GM21360 (cell line): ENCODE data around the gene CNGA3.

Experiments used
- ATAC-seq: cut with Tn5 transposase; IDR thresholded peaks from one replicate; pipeline ENCODE4 v1.9.1; 2021; ENCODE audit warnings: mild to moderate bottlenecking, moderate library complexity; ENCODE audit not compliant: unreplicated experiment

The CNGA3 gene

DNA sequence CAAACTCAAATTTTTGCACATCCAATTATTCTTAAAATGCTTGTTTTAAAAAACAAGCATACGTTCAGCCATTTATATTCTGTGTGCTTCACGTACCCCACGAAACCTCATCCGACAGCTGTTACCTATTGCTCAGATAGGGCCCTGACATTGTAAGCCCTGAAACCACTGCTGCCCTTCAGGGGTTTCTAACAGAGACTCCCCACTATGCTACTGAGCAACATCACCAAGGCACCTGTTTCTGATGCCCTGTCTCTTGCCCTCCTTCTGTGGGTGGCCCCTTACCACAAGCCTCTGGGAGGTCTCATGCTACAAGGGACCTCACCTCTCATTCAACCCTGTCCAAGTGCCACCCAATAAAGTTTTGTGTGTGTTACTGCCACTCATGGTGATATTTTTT lies 18.5 kb upstream of the CNGA3 start:
- ATAC-seq: no peak

DNA sequence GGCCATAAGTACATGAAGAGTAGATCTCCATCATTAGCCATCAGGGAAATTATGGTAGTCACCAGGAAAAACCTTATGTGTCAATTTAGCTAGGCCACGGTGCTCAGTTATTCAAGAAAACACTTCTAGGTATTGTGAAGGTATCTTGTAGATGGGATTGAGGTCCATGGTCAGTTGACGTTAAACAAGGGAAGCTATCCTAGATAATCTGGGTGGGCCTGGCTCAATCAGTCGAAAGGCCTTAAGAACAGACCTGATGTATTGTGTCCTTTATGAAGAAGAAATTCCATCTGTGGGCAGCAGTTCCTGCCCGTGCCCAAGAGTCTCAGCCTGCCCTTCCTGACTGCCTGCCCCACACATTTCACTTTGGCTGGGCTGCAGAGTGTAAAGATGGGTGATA lies 16.7 kb upstream of the CNGA3 start:
- ATAC-seq: no peak

DNA sequence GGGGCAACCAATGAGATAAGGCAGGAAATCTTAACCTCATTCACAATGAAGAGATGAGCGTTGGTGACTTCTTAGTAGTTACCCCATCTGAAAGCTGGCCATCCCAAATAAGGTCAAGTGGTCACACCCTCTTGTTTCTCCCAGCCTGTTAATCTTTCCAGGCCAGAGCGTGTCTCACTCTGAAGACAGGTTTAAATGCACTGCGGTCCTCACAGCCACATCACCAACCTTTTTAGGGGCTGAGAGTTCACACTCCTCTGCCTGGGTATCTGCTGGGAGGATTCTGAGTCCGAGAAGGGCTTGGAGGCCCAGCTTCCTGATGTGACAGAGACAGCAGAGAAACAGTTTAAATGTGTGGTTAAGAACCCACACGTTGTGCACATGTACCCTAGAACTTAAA lies 13.3 kb upstream of the CNGA3 start:
- ATAC-seq: no peak

DNA sequence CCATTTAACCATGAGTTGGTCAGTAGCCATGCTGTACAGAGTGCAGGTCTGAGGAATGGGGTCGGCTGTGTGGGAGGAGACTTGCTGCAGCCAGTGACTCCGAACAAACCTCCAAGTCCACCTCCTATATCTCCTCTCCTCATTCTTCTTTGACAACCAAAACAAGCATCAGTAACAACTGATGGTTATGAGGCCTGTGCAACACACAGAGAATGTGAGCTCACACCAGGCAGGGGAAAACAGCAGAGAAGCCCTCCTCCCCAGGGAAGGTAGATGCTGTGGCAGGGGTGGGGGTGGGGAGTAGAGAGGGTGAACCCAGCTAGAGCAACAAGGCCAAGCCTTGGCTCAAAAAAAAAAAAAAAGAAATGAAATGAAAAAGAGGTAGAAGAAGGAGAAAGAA lies 12.3 kb upstream of the CNGA3 start:
- no peak for ATAC-seq

DNA sequence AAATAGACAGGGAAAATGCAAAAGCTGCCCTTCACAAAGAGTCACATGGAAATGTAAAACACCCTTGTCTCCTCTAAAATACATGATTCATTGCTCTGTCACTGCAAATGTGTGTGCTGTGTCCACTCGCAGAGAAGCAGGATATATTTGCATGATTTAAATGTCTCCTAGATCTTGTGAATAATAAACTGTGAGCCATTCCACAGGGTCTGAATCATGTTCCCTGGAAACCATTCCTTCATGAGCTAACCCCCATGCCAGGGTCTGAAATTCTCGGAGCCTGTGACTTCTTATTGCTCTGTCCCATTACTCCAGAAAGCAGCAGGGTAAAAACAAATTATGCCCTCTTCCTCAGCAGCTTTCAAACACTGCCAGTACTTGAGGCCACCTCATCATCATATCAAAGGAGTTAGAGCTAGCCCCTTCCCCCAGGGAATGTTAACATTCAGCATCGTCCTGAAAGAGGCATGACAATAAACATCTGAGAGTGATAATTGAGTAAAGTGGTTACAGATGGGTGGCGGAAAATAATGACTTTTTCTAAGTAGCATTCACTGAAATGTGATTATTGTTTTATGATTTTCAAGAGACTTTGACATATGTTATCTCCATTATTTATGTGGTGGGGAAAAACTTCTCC lies 11.7 kb upstream of the CNGA3 start:
- no peak for ATAC-seq

DNA sequence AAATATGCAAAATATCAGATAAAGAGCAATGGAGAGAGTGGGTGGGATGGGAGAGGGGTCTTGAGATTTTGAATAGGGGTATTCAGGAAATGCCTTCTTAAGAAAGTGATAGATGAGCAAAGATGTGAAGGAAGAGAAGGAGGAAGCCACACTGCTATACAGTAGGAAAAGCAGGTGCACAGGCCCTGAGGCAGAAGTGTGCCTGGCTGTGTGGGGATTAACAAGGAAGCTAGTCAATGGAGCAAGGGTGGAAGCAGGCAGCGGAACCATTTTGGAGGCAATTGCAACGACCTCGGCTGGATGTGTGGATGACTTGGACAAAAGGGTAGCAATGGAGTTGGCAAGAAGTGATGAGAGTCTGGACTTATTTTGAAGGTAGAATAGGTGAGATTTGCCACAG lies 11.0 kb upstream of the CNGA3 start:
- no peak for ATAC-seq

DNA sequence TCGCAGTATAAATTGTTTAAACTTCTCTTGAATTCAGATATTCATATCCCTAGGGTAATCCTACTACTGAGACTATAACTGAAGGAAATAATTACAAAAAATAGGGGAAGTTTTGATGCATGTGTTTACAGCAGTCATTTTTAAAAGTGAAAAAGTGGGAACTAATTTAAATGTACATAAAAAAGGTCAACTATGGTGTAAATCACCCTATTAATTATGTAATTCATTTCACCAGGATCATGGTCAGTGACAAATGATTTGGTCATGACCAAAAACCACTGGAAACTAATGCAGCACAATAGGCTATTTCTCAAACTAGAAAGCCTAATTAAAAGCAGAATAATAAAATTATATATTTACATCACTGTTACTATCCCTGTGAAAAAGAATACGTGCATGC lies 5.0 kb upstream of the CNGA3 start:
- ATAC-seq: no peak

DNA sequence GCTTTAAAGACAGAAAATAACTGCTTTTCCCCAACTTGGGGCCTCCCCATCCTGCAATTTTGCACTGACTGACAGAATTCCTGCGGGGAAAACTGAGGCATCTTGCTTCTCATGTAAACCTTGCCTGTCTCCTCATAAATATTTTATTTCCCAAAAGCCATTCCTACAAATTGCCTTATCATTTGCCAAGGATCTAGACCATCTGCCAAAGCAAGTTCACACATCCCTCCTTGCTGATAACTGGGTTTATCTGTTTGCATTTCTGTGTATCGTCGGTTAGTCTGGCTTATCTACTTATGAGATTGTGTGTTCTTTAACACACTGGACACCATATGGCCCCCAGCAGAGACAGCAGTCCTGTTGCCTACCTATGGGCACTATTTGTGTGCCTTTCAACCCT lies 3.0 kb upstream of the CNGA3 start:
- no peak for ATAC-seq

DNA sequence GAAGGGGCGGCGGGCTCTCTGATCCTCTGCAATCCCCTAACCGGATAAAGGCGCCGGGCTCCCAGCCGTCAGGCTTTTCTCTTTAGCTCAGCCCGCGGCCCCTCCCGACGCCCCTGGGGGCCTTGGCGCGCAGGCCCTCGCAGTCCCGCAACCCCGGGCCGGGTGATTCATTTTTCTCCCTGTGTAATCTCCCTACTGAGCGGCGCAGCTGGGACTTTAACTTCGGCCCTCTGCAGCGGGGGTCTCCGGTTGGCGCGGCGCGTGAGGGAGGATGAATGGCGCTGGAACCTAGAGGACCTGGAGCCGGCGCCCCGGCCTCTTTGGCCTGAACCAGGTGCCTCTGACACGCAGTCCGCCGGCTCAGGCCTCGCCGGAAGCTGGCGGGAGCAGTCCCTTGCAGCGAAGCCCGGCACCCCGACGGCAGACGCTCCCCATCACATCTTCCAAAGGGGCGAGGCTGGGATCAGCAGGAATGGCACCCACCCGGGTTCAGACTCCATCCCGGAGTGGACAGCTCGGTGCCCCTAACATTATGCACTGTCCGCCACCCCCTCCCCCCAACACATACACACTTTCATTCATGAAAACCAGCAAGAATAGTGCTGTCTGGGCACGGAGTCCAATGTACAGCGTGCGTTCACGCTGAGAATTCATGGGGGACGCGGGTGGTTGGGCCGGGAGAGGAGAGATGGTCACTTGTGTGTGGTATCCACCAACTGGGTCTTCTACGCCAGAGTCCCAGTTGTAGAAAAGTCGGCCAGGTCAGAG lies 1.2 kb downstream of the CNGA3 start:
- ATAC-seq: no peak

DNA sequence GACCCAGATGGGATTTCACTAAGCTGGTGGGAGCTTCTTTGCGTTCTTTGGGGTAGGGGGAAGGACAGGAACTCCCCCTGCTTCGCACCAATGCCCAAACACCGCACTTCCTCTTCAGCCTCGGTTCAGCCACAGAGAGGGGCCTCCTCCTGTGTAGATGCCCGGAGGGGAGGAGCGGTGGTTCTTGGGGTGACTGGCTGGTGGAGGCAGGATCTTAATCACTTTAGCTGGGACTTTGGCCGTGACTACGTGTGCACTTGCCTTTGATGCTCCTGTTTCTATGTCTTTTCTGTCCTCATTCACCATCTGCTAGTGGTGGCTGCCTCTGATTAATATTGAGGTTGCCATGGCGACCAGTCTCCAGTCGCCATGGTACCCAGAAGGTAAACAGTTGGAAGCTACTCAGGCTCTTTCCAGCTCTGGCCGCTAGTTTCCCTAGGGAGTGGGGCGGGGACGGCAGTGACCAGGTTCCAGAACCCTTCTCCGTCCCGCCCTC lies 1.9 kb downstream of the CNGA3 start:
- ATAC-seq: no peak

DNA sequence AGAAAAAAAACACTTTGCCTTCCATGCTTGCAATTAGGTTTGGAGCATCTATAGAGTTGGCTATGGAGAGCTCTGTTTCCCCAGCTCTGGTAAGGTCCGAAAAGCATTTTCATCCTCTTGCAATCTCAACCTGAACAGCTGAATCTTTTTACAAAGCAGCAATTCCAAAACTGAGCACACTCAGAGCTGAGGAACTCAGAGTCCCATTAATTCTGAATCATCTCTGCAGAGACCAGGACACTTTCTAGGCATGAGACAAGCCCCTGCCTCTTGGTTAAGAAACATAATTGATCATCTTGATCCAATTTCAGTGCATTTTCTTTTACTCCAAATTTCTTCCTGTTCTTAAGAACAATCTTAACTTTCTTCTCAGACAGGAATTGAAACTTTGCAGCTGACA lies 4.2 kb downstream of the CNGA3 start:
- ATAC-seq: no peak

DNA sequence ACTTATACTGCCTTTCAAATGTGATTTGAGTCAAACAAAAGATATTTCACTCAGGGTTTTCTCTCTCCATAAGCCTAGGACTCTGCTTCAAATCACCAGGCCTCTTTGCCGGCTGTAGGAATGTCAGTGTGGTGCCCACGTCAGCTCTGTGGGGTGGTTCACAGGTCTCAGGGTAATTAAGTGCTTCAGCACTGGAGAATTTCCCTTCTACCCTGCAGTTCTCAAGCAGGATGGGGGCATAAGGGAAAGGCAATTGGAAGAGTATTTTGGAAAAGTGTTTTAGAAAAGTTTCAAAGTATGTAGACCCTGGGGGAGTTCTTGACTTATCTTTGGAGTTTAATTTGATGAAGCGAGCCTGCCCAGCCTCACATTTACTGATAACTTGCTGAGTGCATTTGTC lies 9.6 kb downstream of the CNGA3 start:
- ATAC-seq: no peak

DNA sequence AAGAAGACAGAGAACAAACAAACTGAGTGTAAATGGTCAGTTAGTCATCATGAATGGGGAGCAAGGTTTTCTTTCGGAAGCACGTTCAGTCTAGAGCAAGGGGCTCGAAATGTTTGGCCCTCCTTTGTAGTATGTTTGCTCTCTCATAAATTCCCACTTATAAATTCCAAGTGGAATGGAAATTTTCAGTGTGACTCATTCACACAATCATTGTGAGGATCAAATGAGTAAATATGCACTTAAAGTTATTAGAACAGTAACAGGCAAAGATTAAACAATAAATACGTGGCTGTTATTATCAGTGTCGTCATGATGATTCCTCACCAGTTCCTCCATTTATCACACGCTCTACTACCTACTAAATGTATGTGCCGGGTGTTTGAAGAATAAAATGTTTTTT lies 10.5 kb downstream of the CNGA3 start:
- no peak for ATAC-seq

DNA sequence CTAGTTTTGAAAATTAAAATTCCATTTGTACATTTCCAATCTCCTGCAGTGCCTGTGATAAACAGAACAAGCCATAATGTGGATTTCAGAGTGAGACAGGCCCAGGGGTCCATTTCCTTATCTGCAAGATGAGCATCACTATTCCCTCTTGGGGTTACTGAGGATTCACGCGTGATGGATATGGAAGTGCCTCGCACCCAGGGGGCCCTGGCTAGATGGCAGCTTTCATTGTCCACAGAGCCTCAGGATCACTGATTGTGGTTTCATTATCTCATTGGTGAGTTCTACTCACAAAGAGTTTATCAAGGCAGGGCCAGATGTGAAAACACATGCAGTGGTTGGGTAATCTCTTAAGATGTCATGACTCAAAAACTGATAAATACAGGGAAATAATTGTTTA lies 11.6 kb downstream of the CNGA3 start:
- no peak for ATAC-seq

DNA sequence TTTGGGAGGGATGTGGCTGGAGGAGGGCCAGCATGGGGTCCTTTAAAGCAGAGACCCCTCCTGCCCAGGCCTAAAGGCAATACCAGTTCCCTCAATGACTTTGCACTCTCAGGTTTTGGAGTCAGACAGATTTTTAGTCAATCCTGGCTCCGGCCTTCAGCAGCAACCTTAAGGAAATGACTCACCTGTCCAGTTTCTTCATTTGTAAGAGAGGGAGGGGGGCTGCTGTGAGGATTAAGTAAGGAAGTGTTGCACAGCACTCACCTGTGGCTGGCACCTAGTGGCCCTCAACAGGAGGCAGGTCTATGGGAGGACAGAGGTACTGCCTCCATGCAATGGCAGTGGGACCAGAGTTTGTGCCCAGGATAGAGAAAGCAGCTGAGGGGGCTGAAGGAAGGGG lies 13.7 kb downstream of the CNGA3 start:
- ATAC-seq: no peak

DNA sequence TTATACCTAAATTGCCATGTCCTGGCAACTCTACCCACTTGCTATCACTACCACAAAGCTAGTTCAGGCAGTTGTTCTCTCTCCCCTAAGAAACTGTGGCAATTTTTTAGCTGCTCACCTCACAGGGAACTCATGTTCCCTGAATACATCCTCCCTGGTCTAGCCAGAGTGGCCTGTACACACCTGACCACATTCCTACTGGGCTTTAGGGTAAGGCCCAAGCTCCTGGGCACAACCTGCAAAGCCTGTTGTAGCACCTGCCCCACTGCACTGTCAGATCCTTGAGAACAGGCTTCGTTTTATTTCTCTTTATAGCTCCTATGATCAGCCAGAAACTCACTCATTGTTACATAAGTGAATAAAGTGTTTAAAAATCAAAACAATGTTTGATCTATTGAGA lies 21.5 kb downstream of the CNGA3 start:
- no peak for ATAC-seq

DNA sequence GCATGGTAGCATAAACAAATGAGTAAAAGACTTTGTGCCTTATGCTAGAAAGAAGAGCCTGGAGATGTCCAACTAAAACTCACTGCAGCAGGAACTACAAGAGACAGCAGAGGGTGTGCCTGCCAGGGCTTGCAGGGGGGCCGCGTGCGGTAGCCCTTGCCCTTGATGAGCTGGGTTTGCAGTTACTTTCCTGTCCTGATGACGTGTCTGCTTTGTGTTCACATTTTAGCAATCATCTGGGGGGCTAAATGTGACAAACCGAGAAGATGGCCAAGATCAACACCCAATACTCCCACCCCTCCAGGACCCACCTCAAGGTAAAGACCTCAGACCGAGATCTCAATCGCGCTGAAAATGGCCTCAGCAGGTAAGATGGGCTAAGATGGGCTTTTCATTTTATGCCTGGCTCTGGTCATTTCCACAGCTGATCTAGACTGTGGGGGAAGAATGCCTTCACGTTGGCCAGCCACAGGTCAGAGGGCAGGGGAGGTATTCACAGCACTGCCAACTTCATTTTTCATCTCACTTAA lies 23.5 kb downstream of the CNGA3 start:
- no peak for ATAC-seq

DNA sequence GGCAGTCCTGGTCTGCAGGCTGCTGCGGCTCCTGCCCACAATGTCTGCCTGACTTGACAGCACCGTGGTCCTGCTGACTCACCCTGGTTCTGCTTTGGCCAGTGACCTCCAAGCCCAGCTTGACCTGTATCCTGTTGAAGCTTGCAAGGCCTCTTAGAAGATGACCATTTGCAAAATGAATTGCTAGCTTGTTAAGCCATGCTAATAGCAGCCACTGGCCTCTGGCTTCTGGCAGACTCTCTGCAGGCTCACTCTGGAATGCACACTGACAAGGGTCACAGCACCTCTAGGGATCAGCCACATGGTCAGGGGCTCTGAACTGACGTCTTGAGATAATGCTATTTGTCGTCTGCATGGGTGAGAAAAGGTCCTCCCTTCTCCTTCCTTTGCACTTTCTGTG lies 25.9 kb downstream of the CNGA3 start:
- ATAC-seq: no peak

DNA sequence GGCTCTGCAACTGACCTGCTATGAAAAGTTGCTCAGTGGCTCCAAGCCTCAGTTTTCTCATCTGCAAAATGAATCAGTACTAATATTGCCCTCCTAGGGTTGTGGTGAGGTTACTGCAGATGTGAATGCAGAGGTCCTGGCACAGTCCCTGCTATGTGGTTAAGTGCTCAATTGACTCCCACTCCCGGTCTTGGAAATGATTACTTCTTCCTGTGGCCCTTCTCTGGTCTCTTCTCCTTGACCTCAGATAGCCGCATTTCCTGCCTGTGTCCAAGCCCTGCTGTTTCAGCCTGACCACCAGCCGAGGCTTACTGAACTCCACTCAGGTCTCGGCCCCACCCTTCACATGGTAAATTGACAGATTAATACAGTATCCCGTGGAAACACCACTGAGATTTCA lies 26.3 kb downstream of the CNGA3 start:
- ATAC-seq: no peak

DNA sequence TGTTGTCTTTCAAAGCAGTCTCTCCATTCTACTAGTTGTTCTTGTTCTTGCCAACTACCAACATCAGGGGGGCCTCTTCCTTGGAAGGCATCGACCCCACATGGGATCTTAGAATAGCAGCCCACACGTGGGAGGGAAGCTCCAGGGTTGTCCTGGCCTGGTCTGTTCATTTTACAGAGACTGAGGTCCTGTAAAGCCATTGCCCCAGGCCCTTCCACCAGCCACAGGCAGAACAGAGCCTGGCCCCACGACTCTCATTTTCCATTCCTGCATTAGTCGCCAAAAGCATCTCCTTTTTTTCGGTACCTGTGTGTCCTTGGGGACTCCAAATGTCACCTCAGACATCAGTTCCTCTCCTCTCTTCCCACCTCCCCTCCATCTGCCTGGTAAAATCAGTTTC lies 28.0 kb downstream of the CNGA3 start:
- no peak for ATAC-seq

DNA sequence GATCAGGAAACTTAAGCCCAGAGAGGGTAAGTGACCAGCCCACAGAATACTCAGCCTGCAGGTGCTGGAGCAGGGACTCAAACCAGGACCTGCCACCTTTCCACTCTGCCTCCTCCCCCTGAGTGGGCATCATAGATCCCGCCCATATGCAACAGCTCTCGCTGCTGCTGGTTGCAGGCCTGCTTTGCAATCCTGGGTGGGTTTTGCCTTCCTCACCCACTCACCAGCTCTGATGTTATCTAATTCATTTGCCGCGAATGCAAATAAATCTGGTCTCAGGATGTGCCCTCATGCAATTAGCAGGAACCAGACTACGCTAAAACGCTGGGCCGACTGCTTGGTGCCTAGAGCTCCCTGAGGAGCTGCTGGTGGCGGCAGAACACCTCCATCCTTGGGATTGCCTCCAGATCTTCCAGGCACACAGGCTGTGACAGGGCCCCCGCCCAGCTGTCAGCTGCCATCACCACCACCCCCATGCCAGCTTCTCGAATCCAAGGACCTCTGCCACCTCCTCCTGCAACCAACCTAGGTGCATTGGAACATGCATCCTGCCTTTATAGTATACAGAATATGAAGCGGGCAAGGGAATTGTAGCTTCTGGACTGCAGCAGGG lies 28.8 kb downstream of the CNGA3 start:
- ATAC-seq: no peak

DNA sequence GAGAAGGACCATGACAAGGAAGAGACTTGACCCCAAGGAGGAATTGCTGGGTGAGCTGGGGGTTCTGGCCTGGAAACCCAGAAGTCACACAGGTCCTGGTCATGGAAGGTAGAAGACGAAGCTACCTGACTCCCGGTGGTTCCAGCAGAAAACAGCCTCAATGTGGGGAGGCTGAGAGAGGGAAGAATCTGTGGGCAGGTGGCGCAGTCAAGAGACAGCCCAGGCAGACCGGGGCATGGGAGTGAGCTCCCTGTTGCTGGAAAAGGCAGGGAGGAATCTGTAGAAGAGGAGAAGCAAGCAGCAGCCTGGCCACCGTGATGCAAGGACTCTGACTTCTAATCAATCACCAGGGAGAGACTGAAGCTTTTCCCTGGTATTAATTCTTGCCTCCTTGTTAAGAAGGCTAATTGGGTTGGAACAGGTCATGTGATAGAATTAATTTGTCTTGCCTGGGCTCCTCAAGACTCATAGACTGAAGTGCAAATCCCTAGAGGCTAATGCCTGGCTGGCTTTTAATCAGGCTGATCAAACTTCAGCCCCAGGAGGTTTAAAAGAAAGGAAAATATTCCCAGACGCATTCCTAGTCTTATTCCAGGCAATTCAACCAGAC lies 30.1 kb downstream of the CNGA3 start:
- ATAC-seq: no peak
